IMR-90 (cell line): Measurements from ENCODE around the gene GABPB1.

ENCODE experiments used
- BHLHE40 ChIP-seq: fragments of 150-350 bp; IDR thresholded peaks from 2 replicates; pipeline ENCODE4 v1.6.1; 2016; ENCODE audit warnings: mild to moderate bottlenecking, low read depth, low read length
- CHD1 ChIP-seq: IDR thresholded peaks from 2 replicates; pipeline ENCODE4 v1.6.1; 2012; ENCODE audit warnings: low read depth, low read length, improper control_type of control experiment
- CTCF ChIP-seq: conservative IDR thresholded peaks from 2 replicates; pipeline ENCODE4 v1.5.1; 2012; ENCODE audit warnings: mild to moderate bottlenecking, low read depth, low read length, improper control_type of control experiment
- ELK1 ChIP-seq: fragments of 150-350 bp; IDR thresholded peaks from 2 replicates; pipeline ENCODE4 v1.6.1; 2016; ENCODE audit warnings: low read depth, mild to moderate bottlenecking, low read length, moderate library complexity, borderline replicate concordance
- MAFK ChIP-seq: IDR thresholded peaks from 2 replicates; pipeline ENCODE4 v1.6.1; 2012; ENCODE audit warnings: low read depth, low read length, improper control_type of control experiment
- POLR2A ChIP-seq: IDR thresholded peaks from 2 replicates; pipeline ENCODE4 v1.6.1; 2012; ENCODE audit warnings: mild to moderate bottlenecking, low read depth, low read length
- RAD21 ChIP-seq: IDR thresholded peaks from 2 replicates; pipeline ENCODE4 v1.6.1; 2012; ENCODE audit warnings: low read length, improper control_type of control experiment
- RCOR1 ChIP-seq: IDR thresholded peaks from 2 replicates; pipeline ENCODE4 v1.6.1; 2012; ENCODE audit warnings: mild to moderate bottlenecking, low read length, improper control_type of control experiment; ENCODE audit not compliant: insufficient replicate concordance
- SMC3 ChIP-seq: fragments of 150-350 bp; IDR thresholded peaks from 2 replicates; pipeline ENCODE4 v1.6.1; 2016; ENCODE audit warnings: low read depth, mild to moderate bottlenecking, antibody characterized with exemption, low read length, moderate library complexity

GRCh38 chr15:50244959-50245624 is 109.9 kb downstream of the GABPB1 start:
- TF ChIP-seq MAFK, result no peak
- no peak for TF ChIP-seq RAD21
- TF ChIP-seq CTCF, result no peak
- TF ChIP-seq CHD1, result no peak
- TF ChIP-seq BHLHE40, result no peak
- TF ChIP-seq SMC3, result no peak
- TF ChIP-seq POLR2A, result no peak
- TF ChIP-seq RCOR1, result no peak
- no peak for TF ChIP-seq ELK1
